Trophoblast cell (in vitro differentiated cells and primary cell): ENCODE results near the gene PPM1J.

ENCODE experiments used
- DNase-seq, 2 donors: peaks; one replicate each; pipeline ENCODE4 v3.0.0-alpha.2; 2016
- H2AFZ ChIP-seq: 2 replicates; pipeline ENCODE4 v1.6.1; 2013; ENCODE audit warnings: low read length, moderate library complexity, mild to moderate bottlenecking; ENCODE audit not compliant: insufficient read depth, poor library complexity
- H2AK5ac ChIP-seq: 2 replicates; pipeline ENCODE4 v1.6.1; 2013; ENCODE audit warnings: mild to moderate bottlenecking, low read length
- H2BK120ac ChIP-seq: 2 replicates; pipeline ENCODE4 v1.6.1; 2013; ENCODE audit warnings: low read length, mild to moderate bottlenecking, moderate library complexity; ENCODE audit not compliant: insufficient read depth, poor library complexity
- H2BK12ac ChIP-seq: 2 replicates; pipeline ENCODE4 v1.6.1; 2013; ENCODE audit warnings: mild to moderate bottlenecking, low read length, moderate library complexity
- H2BK5ac ChIP-seq: 2 replicates; pipeline ENCODE4 v1.6.1; 2013; ENCODE audit warnings: low read length, low read depth, moderate library complexity, mild to moderate bottlenecking; ENCODE audit not compliant: poor library complexity
- H3K14ac ChIP-seq: 2 replicates; pipeline ENCODE4 v1.6.1; 2013; ENCODE audit warnings: mild to moderate bottlenecking, low read length
- H3K18ac ChIP-seq: 2 replicates; pipeline ENCODE4 v1.6.1; 2013; ENCODE audit warnings: mild to moderate bottlenecking, low read length
- H3K23ac ChIP-seq: 2 replicates; pipeline ENCODE4 v1.6.1; 2013; ENCODE audit warnings: low read length
- H3K27ac ChIP-seq: 2 replicates; pipeline ENCODE4 v1.5.1; 2013; ENCODE audit warnings: low read depth, mild to moderate bottlenecking, inconsistent platforms, low read length, moderate library complexity
- H3K27me3 ChIP-seq: 2 replicates; pipeline ENCODE4 v1.6.1; 2013; ENCODE audit warnings: inconsistent platforms, mild to moderate bottlenecking, low read length, moderate library complexity; ENCODE audit not compliant: insufficient read depth
- H3K36me3 ChIP-seq, 2 experiments: 1 replicate in 1 of 2; 2 replicates in 1 of 2; pipeline ENCODE4 v1.6.1; 2013; ENCODE audit warnings: low read length in 2 of 2, mild to moderate bottlenecking in 2 of 2, moderate library complexity in 1 of 2; ENCODE audit not compliant: insufficient read depth in 2 of 2, control insufficient read depth in 1 of 2
- H3K4ac ChIP-seq: 2 replicates; pipeline ENCODE4 v1.6.1; 2013; ENCODE audit warnings: low read depth, mild to moderate bottlenecking, low read length, moderate library complexity
- H3K4me1 ChIP-seq, 2 experiments: 1 replicate in 1 of 2; 2 replicates in 1 of 2; pipeline ENCODE4 v1.6.1; 2013; ENCODE audit warnings: low read length in 2 of 2, mild to moderate bottlenecking in 2 of 2, moderate library complexity in 1 of 2; ENCODE audit not compliant: insufficient read depth in 2 of 2, control insufficient read depth in 1 of 2
- H3K4me2 ChIP-seq: 2 replicates; pipeline ENCODE4 v1.6.1; 2013; ENCODE audit warnings: inconsistent platforms, mild to moderate bottlenecking, low read length, moderate library complexity
- H3K4me3 ChIP-seq: 2 replicates; pipeline ENCODE4 v1.5.1; 2013; ENCODE audit warnings: mild to moderate bottlenecking, low read depth, low read length, inconsistent platforms
- H3K79me1 ChIP-seq: one replicate; pipeline ENCODE4 v1.6.1; 2013; ENCODE audit warnings: low read length
- H3K79me2 ChIP-seq: 2 replicates; pipeline ENCODE4 v1.6.1; 2013; ENCODE audit warnings: low read length, mild to moderate bottlenecking; ENCODE audit not compliant: control insufficient read depth, insufficient read depth, poor library complexity
- H3K9ac ChIP-seq: 2 replicates; pipeline ENCODE4 v1.6.1; 2013; ENCODE audit warnings: mild to moderate bottlenecking, low read length
- H3K9me3 ChIP-seq: 2 replicates; pipeline ENCODE4 v1.6.1; 2013; ENCODE audit warnings: low read depth, mild to moderate bottlenecking, control low read depth, inconsistent platforms, low read length; ENCODE audit not compliant: insufficient read depth
- H4K12ac ChIP-seq: 2 replicates; pipeline ENCODE4 v1.6.1; 2013; ENCODE audit warnings: low read depth, mild to moderate bottlenecking, low read length, moderate library complexity
- H4K8ac ChIP-seq: 2 replicates; pipeline ENCODE4 v1.6.1; 2013; ENCODE audit warnings: low read depth, mild to moderate bottlenecking, low read length, moderate library complexity
- H4K91ac ChIP-seq: one replicate; pipeline ENCODE4 v1.6.1; 2013; ENCODE audit warnings: low read depth, mild to moderate bottlenecking, low read length, moderate library complexity
- WGBS: extraction: QIAGEN DNeasy Blood & Tissue Kit; methylation state at CpG from one replicate; pipeline ENCODE4 v1.1.7; 2013; ENCODE audit warnings: missing lambda C conversion rate; ENCODE audit not compliant: insufficient read length, insufficient coverage; ENCODE audit errors: extremely low coverage; 5-methylcytosine and 5-hydroxymethylcytosine counted together

Gene PPM1J

GRCh38 chr1:112754116-112754628 lies 39.0 kb upstream of the PPM1J start:
- H4K8ac ChIP-seq = no peak overlapping the region
- peak; percentile 28 to 82 for DNase-seq
- H2AK5ac ChIP-seq = no peak overlapping the region
- no peak overlapping the region for H3K14ac ChIP-seq
- no peak overlapping the region for H3K27ac ChIP-seq
- H2BK120ac ChIP-seq = no peak overlapping the region
- no CpG with 5 or more reads among the region's 1 CpG for WGBS
- no peak overlapping the region for H3K4me3 ChIP-seq
- H4K91ac ChIP-seq = no peak overlapping the region
- H3K79me1 ChIP-seq = no peaks in the 10 kb centered on the region
- H3K79me2 ChIP-seq = no peaks in the 10 kb centered on the region
- no peaks in the 10 kb centered on the region for H3K9me3 ChIP-seq
- peaks cover 4 to 5% of the 10 kb centered on the region in 2 experiments for H3K4me1 ChIP-seq
- no peak overlapping the region for H3K4me2 ChIP-seq
- no peak overlapping the region for H3K18ac ChIP-seq
- H3K9ac ChIP-seq = no peak overlapping the region
- no peak overlapping the region for H2BK12ac ChIP-seq
- no peak overlapping the region for H3K23ac ChIP-seq
- H4K12ac ChIP-seq = no peak overlapping the region
- no peak overlapping the region for H2AFZ ChIP-seq
- H3K36me3 ChIP-seq = no peaks in the 10 kb centered on the region
- H2BK5ac ChIP-seq = no peak overlapping the region
- H3K4ac ChIP-seq = no peak overlapping the region
- no peaks in the 10 kb centered on the region for H3K27me3 ChIP-seq

DNA sequence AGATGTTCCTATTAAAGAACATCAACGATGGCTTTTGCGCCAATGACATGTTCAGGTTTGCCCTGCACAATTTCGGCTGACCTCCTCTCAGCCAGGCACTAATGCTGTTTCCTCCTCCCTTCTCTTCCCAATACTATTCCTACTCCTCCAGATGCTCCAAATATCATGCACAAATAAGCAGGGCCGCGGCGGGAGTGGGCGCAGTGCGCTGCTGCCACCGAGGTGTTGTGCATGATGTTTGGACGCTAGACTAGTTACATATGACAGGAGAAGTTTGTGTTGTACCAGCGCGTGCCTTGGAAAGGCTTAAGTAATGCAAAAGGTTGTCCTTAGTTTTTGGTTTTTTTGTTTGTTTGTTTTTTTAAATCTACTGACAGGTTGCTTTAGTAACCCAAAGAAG lies 33.3 kb upstream of the PPM1J start:
- no peak overlapping the region for H4K12ac ChIP-seq
- no peak overlapping the region for H2BK5ac ChIP-seq
- H3K79me2 ChIP-seq = no peaks in the 10 kb centered on the region
- H2AFZ ChIP-seq = no peak overlapping the region
- H2BK12ac ChIP-seq = no peak overlapping the region
- H4K8ac ChIP-seq = no peak overlapping the region
- no CpG with 5 or more reads among the region's 12 CpGs for WGBS
- peaks cover 7% of the 10 kb centered on the region for H3K27me3 ChIP-seq
- H3K9ac ChIP-seq = no peak overlapping the region
- DNase-seq = no peak
- H3K36me3 ChIP-seq = no peaks in the 10 kb centered on the region
- no peak overlapping the region for H3K14ac ChIP-seq
- no peak overlapping the region for H2AK5ac ChIP-seq
- H3K4me3 ChIP-seq = no peak overlapping the region
- H3K9me3 ChIP-seq = peaks cover 1% of the 10 kb centered on the region
- H3K18ac ChIP-seq = no peak overlapping the region
- no peak overlapping the region for H2BK120ac ChIP-seq
- H3K4ac ChIP-seq = no peak overlapping the region
- no peak overlapping the region for H3K23ac ChIP-seq
- no peak overlapping the region for H4K91ac ChIP-seq
- no peak overlapping the region for H3K27ac ChIP-seq
- H3K79me1 ChIP-seq = no peaks in the 10 kb centered on the region
- H3K4me1 ChIP-seq = peaks cover 5 to 7% of the 10 kb centered on the region in 2 experiments
- no peak overlapping the region for H3K4me2 ChIP-seq

DNA sequence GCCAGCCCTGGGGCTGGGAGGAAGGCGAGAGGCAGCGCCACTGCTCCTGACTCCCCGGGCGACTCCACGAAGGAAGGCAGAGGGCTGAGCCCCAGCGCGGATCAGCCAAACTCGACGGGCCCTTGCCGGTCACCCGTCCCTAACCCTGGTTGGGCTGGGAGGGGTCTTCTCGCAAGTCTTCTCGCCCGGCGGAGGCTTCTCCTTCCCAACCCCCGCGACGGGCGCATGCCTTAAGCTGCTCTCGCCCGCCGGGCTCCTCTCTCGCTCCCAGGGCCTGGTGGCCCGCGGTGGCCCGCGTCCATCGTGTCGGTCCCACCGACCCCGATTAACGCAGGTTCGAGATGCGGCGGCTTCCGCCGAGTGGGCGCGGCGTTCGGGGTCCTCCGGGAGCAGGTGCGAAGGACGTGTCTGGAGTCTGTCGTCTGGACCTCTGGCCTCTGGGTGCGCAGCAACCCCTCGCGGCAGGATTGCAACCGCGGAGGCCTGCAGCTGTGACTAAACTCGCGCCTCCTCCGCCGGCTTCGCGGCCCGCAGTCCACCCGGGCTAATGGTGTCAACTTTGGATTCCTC lies 29.0 kb upstream of the PPM1J start:
- DNase-seq = peak; percentile 35 to 57
- Histone ChIP-seq H2AFZ (no peak overlapping the region), H3K4me3 (peak overlapping the region; percentile 25), H4K12ac (no peak overlapping the region), H3K4me2 (peak overlapping the region; percentile 75), H3K79me2 (no peaks in the 10 kb centered on the region), H3K27ac (no peak overlapping the region), H4K8ac (no peak overlapping the region), H2BK5ac (no peak overlapping the region), H3K4ac (no peak overlapping the region), H3K36me3 (no peaks in the 10 kb centered on the region), H3K4me1 (peaks cover 5 to 7% of the 10 kb centered on the region in 2 experiments), H3K27me3 (peaks cover 7% of the 10 kb centered on the region), H3K14ac (no peak overlapping the region), H4K91ac (no peak overlapping the region), H2BK12ac (no peak overlapping the region), H3K9ac (no peak overlapping the region), H2BK120ac (no peak overlapping the region), H2AK5ac (no peak overlapping the region), H3K9me3 (peaks cover 1% of the 10 kb centered on the region), H3K23ac (no peak overlapping the region), H3K79me1 (no peaks in the 10 kb centered on the region), H3K18ac (no peak overlapping the region)
- WGBS = no CpG with 5 or more reads among the region's 58 CpGs

DNA sequence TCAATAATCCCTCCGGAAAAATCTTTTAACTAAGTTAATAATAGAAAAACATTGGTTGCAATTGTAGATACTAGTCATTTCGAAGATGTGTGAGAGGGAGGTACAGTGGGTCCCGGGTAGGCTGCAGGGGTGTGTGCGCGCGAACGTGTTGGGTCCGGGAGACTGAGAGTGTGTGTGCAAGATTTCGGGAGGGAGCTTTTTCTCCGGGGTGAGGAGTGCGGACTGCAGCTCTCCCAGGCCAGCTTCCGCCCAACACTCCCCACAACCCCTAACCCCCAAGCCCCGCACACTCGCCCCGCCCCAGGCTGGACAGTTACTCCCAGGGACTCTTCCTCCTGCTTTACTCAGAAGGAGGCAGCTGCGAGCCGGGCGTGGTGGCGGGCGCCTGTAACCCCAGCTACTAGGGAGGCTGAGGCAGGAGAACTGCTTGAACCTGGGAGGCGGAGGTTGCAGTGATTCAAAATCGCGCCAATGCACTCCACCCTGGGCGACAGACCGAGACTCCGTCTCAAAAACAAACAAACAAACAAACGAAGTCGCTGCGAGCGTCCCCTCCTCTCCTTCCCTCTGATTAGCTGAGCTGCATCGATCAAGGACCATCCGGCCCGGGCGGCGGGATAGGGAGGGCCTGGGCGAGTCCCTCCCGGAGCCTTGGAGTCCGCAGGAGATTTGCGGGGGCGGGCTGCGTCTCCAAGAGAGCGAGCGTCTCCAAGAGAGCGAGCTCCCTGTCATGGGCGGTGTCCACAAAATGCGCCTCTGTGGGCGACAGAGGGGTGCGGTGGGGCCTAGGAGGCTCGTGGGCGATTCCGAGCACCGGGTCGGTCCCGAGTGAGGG lies 28.3 kb upstream of the PPM1J start:
- no peak overlapping the region for H4K12ac ChIP-seq
- peaks cover 1% of the 10 kb centered on the region for H3K9me3 ChIP-seq
- no peak overlapping the region for H2BK12ac ChIP-seq
- H4K91ac ChIP-seq = no peak overlapping the region
- H3K4me3 ChIP-seq = peak overlapping the region; percentile 25
- peaks cover 7% of the 10 kb centered on the region for H3K27me3 ChIP-seq
- no peak overlapping the region for H3K23ac ChIP-seq
- no peak overlapping the region for H2BK5ac ChIP-seq
- no peak overlapping the region for H3K14ac ChIP-seq
- no peak overlapping the region for H2AK5ac ChIP-seq
- H3K79me1 ChIP-seq = no peaks in the 10 kb centered on the region
- no peak overlapping the region for H4K8ac ChIP-seq
- WGBS = no CpG with 5 or more reads among the region's 54 CpGs
- no peaks in the 10 kb centered on the region for H3K36me3 ChIP-seq
- no peak overlapping the region for H3K9ac ChIP-seq
- DNase-seq = no peak
- no peak overlapping the region for H2BK120ac ChIP-seq
- H2AFZ ChIP-seq = no peak overlapping the region
- no peak overlapping the region for H3K18ac ChIP-seq
- H3K27ac ChIP-seq = no peak overlapping the region
- no peaks in the 10 kb centered on the region for H3K79me2 ChIP-seq
- no peak overlapping the region for H3K4ac ChIP-seq
- H3K4me2 ChIP-seq = peak overlapping the region; percentile 75
- H3K4me1 ChIP-seq = peaks cover 5 to 7% of the 10 kb centered on the region in 2 experiments
